Left ventricle myocardium inferior (tissue), 1 donor: ENCODE data around the gene BRIP1. TPM values are rescaled to one million over a fixed set of nuclear protein-coding genes. Genes with fewer than 3 reads are reported as not detected.

ENCODE experiments used
- DNase-seq: peaks from one replicate; pipeline ENCODE4 v3.0.0-alpha.2; 2020
- H3K27ac ChIP-seq: fragments of 200-600 bp; replicated peaks from 2 replicates; pipeline ENCODE4 v1.8.0; 2021
- H3K27me3 ChIP-seq: fragments of 200-600 bp; 2 replicates; pipeline ENCODE4 v1.8.0; 2021; ENCODE audit warnings: low read depth
- H3K36me3 ChIP-seq: fragments of 200-600 bp; 2 replicates; pipeline ENCODE4 v1.8.0; 2021
- H3K4me1 ChIP-seq: fragments of 200-600 bp; 2 replicates; pipeline ENCODE4 v1.8.0; 2021
- H3K4me3 ChIP-seq: fragments of 200-600 bp; 2 replicates; pipeline ENCODE4 v1.8.0; 2021; ENCODE audit warnings: mild to moderate bottlenecking, moderate library complexity
- H3K9me3 ChIP-seq: fragments of 200-600 bp; replicated peaks from 2 replicates; pipeline ENCODE4 v1.8.0; 2021
- intact Hi-C: fragments of 100-400 bp; cut with micrococcal nuclease; formaldehyde crosslinking; loops from one replicate; pipeline ENCODE4 v1.11.0; 2022
- total RNA-seq: library from RNA; stranded (reverse); fragmentation: NEBNext Ultra II Directional; extraction: Animal tissue kit (Norgen Biotek cat#: 25700); gene quantifications from one replicate; pipeline ENCODE4 v1.2.1, GENCODE V29; 2021
- TF ChIP-seq, protein P1 (sequence below): fragments of 200-600 bp; IDR thresholded peaks from 2 replicates; pipeline ENCODE4 v1.8.0; 2021; ENCODE audit warnings: antibody characterized with exemption, mild to moderate bottlenecking, borderline replicate concordance
- donor health status: DM: no; HTN: yes; CAD: no; lungs with severe emphysema.

BRIP1 gene
- total RNA-seq, 1 donor from 2014 or later, result 0.22 TPM

DNA sequence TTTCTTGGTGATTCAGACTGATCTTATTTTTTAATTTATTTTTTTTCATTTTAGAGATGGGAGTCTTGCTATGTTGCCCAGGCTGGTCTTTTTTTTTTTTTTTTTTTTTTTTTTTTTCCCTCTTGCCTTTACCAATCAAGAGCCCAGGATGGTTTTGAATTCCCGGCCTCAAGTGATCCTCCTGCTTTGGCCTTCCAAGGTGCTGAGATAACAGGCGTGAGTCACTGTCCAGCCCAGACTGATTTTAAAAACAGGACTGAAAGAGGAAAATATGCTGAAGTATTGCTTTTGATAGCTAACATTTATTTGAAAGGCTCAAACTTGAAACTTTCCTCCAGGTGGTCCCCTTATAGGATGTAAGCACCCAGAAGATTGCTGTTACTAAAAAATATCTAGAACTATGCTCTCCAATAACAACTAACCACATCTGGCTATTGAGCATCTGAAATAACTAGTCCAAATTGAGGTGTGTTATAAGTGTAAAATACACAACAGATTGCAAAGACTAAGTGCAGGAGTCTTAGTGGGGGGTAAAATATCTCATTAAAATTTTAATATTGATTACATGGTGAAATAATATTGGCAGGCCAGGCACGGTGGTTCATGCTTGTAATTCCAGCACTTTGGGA is 15.8 kb upstream of the BRIP1 start:
- no peak overlapping the region for H3K4me3 ChIP-seq
- no peaks in the 10 kb centered on the region for H3K4me1 ChIP-seq
- no peaks in the 10 kb centered on the region for H3K9me3 ChIP-seq
- peaks cover 79% of the 10 kb centered on the region for H3K36me3 ChIP-seq
- no peak for DNase-seq
- H3K27ac ChIP-seq, result no peak overlapping the region
- TF ChIP-seq, protein P1, sequence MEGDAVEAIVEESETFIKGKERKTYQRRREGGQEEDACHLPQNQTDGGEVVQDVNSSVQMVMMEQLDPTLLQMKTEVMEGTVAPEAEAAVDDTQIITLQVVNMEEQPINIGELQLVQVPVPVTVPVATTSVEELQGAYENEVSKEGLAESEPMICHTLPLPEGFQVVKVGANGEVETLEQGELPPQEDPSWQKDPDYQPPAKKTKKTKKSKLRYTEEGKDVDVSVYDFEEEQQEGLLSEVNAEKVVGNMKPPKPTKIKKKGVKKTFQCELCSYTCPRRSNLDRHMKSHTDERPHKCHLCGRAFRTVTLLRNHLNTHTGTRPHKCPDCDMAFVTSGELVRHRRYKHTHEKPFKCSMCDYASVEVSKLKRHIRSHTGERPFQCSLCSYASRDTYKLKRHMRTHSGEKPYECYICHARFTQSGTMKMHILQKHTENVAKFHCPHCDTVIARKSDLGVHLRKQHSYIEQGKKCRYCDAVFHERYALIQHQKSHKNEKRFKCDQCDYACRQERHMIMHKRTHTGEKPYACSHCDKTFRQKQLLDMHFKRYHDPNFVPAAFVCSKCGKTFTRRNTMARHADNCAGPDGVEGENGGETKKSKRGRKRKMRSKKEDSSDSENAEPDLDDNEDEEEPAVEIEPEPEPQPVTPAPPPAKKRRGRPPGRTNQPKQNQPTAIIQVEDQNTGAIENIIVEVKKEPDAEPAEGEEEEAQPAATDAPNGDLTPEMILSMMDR, result no peak
- no peaks in the 10 kb centered on the region for H3K27me3 ChIP-seq
- intact Hi-C loops, result no loop called here

DNA sequence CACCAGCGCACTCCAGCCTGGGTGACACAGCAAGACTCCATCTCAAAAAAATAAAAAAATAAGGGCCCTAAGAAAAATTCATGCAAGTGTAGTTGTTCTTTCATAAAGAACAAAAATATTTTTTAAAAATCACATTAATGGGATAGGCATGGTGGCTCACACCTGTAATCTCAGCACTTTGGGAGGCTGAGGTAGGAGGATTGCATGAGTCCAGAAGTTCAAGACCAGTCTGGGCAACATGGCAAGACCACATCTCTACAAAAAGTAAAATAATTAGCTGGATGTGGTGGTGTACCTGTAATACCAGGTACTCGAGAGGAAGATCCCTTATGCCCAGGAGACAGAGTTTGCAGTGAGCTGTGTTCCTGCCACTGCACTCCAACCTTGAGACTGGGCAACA is 15.2 kb upstream of the BRIP1 start:
- H3K4me1 ChIP-seq, result no peaks in the 10 kb centered on the region
- H3K27me3 ChIP-seq, result no peaks in the 10 kb centered on the region
- intact Hi-C loops, result no loop called here
- peaks cover 79% of the 10 kb centered on the region for H3K36me3 ChIP-seq
- H3K9me3 ChIP-seq, result no peaks in the 10 kb centered on the region
- no peak for DNase-seq
- no peak overlapping the region for H3K27ac ChIP-seq
- TF ChIP-seq, protein P1, result no peak
- no peak overlapping the region for H3K4me3 ChIP-seq

DNA sequence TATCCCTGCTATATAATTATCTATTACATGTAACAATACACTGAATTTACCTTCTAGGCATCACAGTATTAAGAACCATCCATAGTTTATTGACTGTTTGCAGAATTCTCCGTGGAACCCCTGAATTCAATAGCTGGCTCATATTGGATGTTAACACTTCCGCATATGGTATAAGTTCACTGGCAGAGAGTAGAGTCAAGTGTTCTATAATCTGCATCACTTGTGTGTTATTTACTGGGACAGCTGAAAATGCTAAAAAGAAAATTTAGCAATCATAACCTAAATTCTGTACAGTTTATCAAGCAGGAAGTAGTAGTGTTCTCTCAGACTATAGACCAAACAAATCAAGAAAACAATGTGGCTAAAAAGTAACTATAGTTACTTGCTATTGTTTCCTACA is 14.5 kb upstream of the BRIP1 start:
- H3K9me3 ChIP-seq, result no peaks in the 10 kb centered on the region
- intact Hi-C loops, result no loop called here

DNA sequence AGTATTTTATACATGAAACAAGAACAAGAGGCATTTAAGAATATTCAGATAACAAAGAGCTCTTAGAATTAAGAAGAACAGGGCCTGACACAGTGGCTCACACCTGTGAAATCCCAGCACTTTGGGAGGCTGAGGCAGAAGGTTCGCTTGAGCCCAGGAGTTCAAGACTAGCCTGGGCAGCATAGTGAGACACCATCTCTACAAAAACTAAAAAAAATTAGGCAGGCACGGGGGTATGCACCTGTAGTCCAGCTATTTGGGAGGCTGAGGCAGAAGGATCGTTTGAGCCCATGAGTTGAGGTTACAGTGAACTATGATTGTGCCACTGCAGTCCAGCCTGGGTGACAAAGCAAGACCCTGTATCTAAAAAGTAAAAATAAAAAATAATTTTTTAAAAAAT is 12.5 kb upstream of the BRIP1 start:
- no peak for DNase-seq
- intact Hi-C loops, result no loop called here

More for the DNA sequence above, 14.5 kb upstream of the BRIP1 start:
- TF ChIP-seq, protein P1, result no peak
- Histone ChIP-seq H3K4me3 (no peak overlapping the region), H3K36me3 (peaks cover 73% of the 10 kb centered on the region), H3K4me1 (no peaks in the 10 kb centered on the region), H3K27me3 (no peaks in the 10 kb centered on the region), H3K27ac (no peak overlapping the region)
- DNase-seq, result no peak

DNA sequence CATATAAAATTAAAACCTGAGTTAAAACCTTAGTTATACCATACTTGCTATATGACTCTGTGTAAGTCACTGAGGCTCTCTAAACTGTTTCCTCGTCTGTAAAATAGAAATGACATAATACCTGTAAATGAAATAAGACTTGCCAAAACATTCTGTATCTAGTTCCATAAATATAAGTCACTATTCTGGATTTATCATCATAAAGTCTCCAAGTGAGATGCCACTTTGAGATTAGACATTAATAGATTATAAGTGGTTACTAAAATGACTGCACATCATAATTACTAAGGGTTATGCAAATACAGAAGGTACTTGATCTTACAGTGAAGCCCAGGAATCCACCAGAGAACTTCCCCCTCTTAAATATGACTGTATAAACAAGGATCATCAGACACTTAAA is 12.0 kb upstream of the BRIP1 start:
- no peak for DNase-seq
- Histone ChIP-seq H3K4me3 (no peak overlapping the region), H3K9me3 (no peaks in the 10 kb centered on the region), H3K4me1 (no peaks in the 10 kb centered on the region), H3K27ac (no peak overlapping the region), H3K27me3 (no peaks in the 10 kb centered on the region), H3K36me3 (peaks cover 75% of the 10 kb centered on the region)
- intact Hi-C loops, result no loop called here
- TF ChIP-seq, protein P1, result no peak

More for the DNA sequence above, 12.5 kb upstream of the BRIP1 start:
- TF ChIP-seq, protein P1, result no peak
- Histone ChIP-seq H3K9me3 (no peaks in the 10 kb centered on the region), H3K4me1 (no peaks in the 10 kb centered on the region), H3K27me3 (no peaks in the 10 kb centered on the region), H3K27ac (no peak overlapping the region), H3K36me3 (peaks cover 72% of the 10 kb centered on the region), H3K4me3 (no peak overlapping the region)
